CD8-positive, alpha-beta memory T cell (primary cell): Measurements from ENCODE around the gene MATN1. TPM values are rescaled to one million over a fixed set of nuclear protein-coding genes. Genes with fewer than 3 reads are reported as not detected.

Experiments used
- CTCF ChIA-PET: fragments of 350-600 bp; sonication (Branson Sonifier 250); formaldehyde crosslinking; loops from one replicate; lab custom pipeline; 2021; ENCODE audit warnings: antibody characterized with exemption; lab: Charles Lee
- POLR2A ChIA-PET: fragments of 350-600 bp; sonication (Branson Sonifier 250); formaldehyde crosslinking; loops from one replicate; lab custom pipeline; 2021; ENCODE audit warnings: antibody characterized with exemption; lab: Charles Lee
- DNase-seq, 5 donors: peaks; one replicate each; pipeline versions ENCODE4 v3.0.0 to v3.0.0-alpha.2; 2020 to 2022; ENCODE audit warnings: mixed read lengths in 1 of 5
- H3K27ac ChIP-seq: one replicate; pipeline ENCODE4 v1.7.0; 2013; ENCODE audit warnings: low read depth, mild to moderate bottlenecking, low read length, moderate library complexity
- H3K27me3 ChIP-seq: 2 replicates; pipeline ENCODE4 v1.7.0; 2013; ENCODE audit warnings: low read length, mild to moderate bottlenecking; ENCODE audit not compliant: insufficient read depth, poor library complexity, severe bottlenecking
- H3K36me3 ChIP-seq: 2 replicates; pipeline ENCODE4 v1.7.0; 2013; ENCODE audit warnings: mild to moderate bottlenecking, low read length, moderate library complexity; ENCODE audit not compliant: insufficient read depth
- H3K4me1 ChIP-seq: 2 replicates; pipeline ENCODE4 v1.7.0; 2013; ENCODE audit warnings: mild to moderate bottlenecking, low read length, moderate library complexity; ENCODE audit not compliant: insufficient read depth
- H3K4me3 ChIP-seq: 2 replicates; pipeline ENCODE4 v1.7.0; 2013; ENCODE audit warnings: mild to moderate bottlenecking, low read length
- H3K9me3 ChIP-seq: 2 replicates; pipeline ENCODE4 v1.7.0; 2013; ENCODE audit warnings: mild to moderate bottlenecking, low read length
- H3K27ac Mint-ChIP-seq, 8 donors: one replicate each; pipeline ENCODE4 v1.8.0; 2020 to 2021; ENCODE audit warnings: mixed read lengths in 8 of 8, mild to moderate bottlenecking in 6 of 8, inconsistent platforms in 3 of 8, moderate library complexity in 3 of 8
- H3K27me3 Mint-ChIP-seq, 2 donors: one replicate each; pipeline ENCODE4 v1.8.0; 2020 to 2021; ENCODE audit warnings: mixed read lengths in 2 of 2, mild to moderate bottlenecking in 1 of 2, moderate library complexity in 1 of 2
- H3K36me3 Mint-ChIP-seq, 3 donors: one replicate each; pipeline ENCODE4 v1.8.0; 2020 to 2021; ENCODE audit warnings: mixed read lengths in 3 of 3, inconsistent platforms in 1 of 3, mild to moderate bottlenecking in 1 of 3
- H3K4me1 Mint-ChIP-seq, 3 donors: one replicate each; pipeline ENCODE4 v1.8.0; 2020 to 2021; ENCODE audit warnings: mixed read lengths in 3 of 3, inconsistent platforms in 1 of 3, mild to moderate bottlenecking in 1 of 3
- H3K4me3 Mint-ChIP-seq, 7 donors: one replicate each; pipeline ENCODE4 v1.8.0; 2020 to 2021; ENCODE audit warnings: mixed read lengths in 7 of 7, mild to moderate bottlenecking in 6 of 7, moderate library complexity in 4 of 7, inconsistent platforms in 2 of 7
- H3K9me3 Mint-ChIP-seq, 5 donors: one replicate each; pipeline ENCODE4 v1.8.0; 2020 to 2022; ENCODE audit warnings: mixed read lengths in 5 of 5, mild to moderate bottlenecking in 3 of 5, moderate library complexity in 2 of 5, inconsistent platforms in 1 of 5
- polyA plus RNA-seq: library from polyadenylated mRNA; unstranded; fragments of 300-500 nt; fragmentation: Illumina TruSeq; gene quantifications from one replicate; pipeline ENCODE4 v1.2.3, GENCODE V29; 2021
- total RNA-seq, 2 experiments: library from RNA; stranded (reverse); gene quantifications; one replicate each; pipeline ENCODE4 v1.2.3, GENCODE V29; 2021

Gene MATN1
- total and polyA plus RNA-seq, 3 experiments from 2014 or later, result 0.59 to 0.91 TPM; not detected in 1

DNA sequence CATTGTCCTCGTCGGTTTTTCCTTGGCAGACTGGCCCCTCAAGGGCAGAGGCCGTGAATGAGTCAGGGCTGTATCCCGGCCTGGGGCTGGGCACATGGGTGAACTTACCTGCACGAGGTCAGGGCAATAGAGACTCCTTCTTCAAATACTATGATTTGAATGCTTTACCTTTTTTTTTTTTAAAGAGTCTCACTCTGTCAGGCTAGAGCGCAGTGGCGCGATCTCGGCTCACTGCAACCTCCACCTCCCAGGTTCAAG, 29.2 kb upstream of the MATN1 start:
- Mint-ChIP-seq H3K4me1 (peaks cover 86 to 90% (median 86%) of the 10 kb centered on the region in 3 donors), H3K4me3 (peak overlapping the region; percentile 76 to 100 (median 84)), H3K27ac (peak overlapping the region; percentile 76 to 100 (median 100)), H3K36me3 (peaks cover 6 to 91% (median 16%) of the 10 kb centered on the region in 3 donors), H3K27me3 (peaks cover 0 to 14% of the 10 kb centered on the region in 2 donors), H3K9me3 (no peaks in the 10 kb centered on the region)
- Histone ChIP-seq H3K9me3 (no peaks in the 10 kb centered on the region), H3K27me3 (no peaks in the 10 kb centered on the region), H3K36me3 (peaks cover 9% of the 10 kb centered on the region), H3K27ac (no peak overlapping the region), H3K4me1 (peaks cover 76% of the 10 kb centered on the region), H3K4me3 (peak overlapping the region; percentile 35)
- CTCF ChIA-PET, result interaction anchor here (1.2 to 11.3 kb wide), 3 partner anchors 9 to 33 kb away, joined by 9 to 76 read pairs (median 11); no protein-coding TSS in a partner anchor
- POLR2A ChIA-PET, result interaction anchor here (1.0 to 11.0 kb wide), 3 partner anchors 7 to 33 kb away, joined by 3 to 189 read pairs (median 4); no protein-coding TSS in a partner anchor
- no peak for DNase-seq

DNA sequence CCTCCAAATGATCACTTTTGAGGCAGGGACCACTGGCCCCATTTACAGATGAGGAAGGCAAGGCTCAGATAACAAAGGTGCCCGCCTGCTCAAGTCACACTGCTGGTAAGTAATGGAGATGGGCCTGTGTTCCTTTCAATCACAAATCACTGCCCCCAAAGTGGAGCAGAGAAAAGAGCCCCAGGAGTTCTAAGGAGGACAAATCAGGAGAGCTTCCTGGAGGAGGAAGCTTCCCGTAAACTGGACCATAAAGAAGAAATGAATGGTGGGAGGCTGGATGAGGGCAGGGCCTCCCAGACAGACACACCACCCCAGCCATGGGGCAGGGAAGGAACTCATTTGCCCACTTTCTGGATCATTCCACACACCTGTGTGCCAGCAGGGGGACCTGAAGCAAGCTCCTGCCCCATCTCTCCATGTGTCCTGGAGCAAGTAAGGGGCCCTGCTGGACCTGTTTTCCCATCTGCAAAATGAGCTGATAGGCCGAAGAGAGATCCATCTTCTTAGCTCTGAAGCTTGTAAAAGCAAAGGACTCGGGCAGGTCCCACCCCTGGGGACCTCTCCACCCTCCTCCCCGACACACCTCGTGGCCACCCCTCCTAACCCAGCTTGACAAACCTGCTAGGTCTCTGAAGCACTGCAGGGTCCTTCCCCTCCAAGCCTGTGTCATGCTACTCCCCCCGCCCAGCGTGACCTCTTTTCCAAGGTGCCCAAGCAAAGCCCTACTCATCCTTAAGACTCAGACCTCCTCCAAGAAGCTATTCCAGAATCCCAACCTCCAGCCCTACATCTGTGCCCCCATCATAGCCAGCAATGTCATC, 28.7 kb upstream of the MATN1 start:
- peaks cover 81% of the 10 kb centered on the region for H3K4me1 ChIP-seq
- peak overlapping the region; percentile 76 to 100 (median 84) for H3K4me3 Mint-ChIP-seq
- POLR2A ChIA-PET, result interaction anchor here (1.3 to 11.0 kb wide), 3 partner anchors 7 to 33 kb away, joined by 4 to 189 read pairs (median 15); no protein-coding TSS in a partner anchor
- CTCF ChIA-PET, result interaction anchor here (1.2 to 11.3 kb wide), 3 partner anchors 8 to 32 kb away, joined by 9 to 76 read pairs (median 11); no protein-coding TSS in a partner anchor
- H3K27me3 Mint-ChIP-seq, result peaks cover 0 to 14% of the 10 kb centered on the region in 2 donors
- H3K36me3 ChIP-seq, result peaks cover 14% of the 10 kb centered on the region
- no peak for DNase-seq
- no peaks in the 10 kb centered on the region for H3K9me3 ChIP-seq
- H3K27me3 ChIP-seq, result no peaks in the 10 kb centered on the region
- no peak overlapping the region for H3K27ac ChIP-seq
- H3K9me3 Mint-ChIP-seq, result no peaks in the 10 kb centered on the region
- peaks cover 88 to 90% (median 90%) of the 10 kb centered on the region in 3 donors for H3K4me1 Mint-ChIP-seq
- peaks cover 6 to 91% (median 21%) of the 10 kb centered on the region in 3 donors for H3K36me3 Mint-ChIP-seq
- H3K27ac Mint-ChIP-seq, result peak overlapping the region; percentile 76 to 100 (median 100)
- H3K4me3 ChIP-seq, result peak overlapping the region; percentile 35

DNA sequence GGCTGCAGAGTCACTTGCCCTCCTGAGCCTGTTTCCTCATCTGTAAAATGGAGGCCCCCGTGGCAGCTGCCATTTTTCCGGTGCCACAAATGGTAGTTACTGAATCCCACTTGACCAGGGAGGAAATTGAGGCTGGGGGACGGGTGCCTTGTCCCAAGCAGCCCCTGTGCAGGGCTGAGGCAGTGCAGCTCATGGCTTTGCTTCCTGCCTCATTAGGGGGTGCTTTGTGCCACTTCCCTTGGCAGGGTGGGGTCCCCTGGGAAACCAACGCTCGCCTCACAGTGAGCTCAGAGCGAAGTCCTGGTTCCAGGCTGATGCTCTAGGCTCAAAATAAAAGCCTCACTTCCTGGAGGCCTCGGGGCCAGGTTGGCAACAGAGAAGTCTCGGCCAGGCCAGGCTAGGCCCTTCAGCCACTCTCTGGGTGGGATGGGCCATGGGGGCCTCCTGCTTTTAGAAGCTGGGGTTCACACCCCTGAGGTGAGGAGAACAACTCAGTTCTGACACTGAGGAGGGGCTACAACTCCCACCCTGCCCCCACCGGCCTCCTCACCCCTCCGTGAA, 27.4 kb upstream of the MATN1 start:
- peaks cover 6 to 88% (median 22%) of the 10 kb centered on the region in 3 donors for H3K36me3 Mint-ChIP-seq
- Histone ChIP-seq H3K36me3 (peaks cover 18% of the 10 kb centered on the region), H3K4me3 (peak overlapping the region; percentile 48), H3K4me1 (peaks cover 93% of the 10 kb centered on the region), H3K27me3 (no peaks in the 10 kb centered on the region), H3K27ac (peak overlapping the region; percentile 53), H3K9me3 (no peaks in the 10 kb centered on the region)
- peaks cover 97 to 100% (median 100%) of the 10 kb centered on the region in 3 donors for H3K4me1 Mint-ChIP-seq
- peak overlapping the region; percentile 80 to 100 (median 85) for H3K4me3 Mint-ChIP-seq
- H3K27ac Mint-ChIP-seq, result peak overlapping the region; percentile 92 to 100 (median 100)
- ChIA-PET CTCF (interaction anchor here (1.5 to 11.3 kb wide), 4 partner anchors 21 to 32 kb away, joined by 4 to 76 read pairs (median 8); no protein-coding TSS in a partner anchor), POLR2A (interaction anchor here (1.9 to 11.8 kb wide), 4 partner anchors 5 to 32 kb away, joined by 5 to 189 read pairs (median 102); partner anchors contain the start of gene LAPTM5)
- peaks cover 0 to 12% of the 10 kb centered on the region in 2 donors for H3K27me3 Mint-ChIP-seq
- H3K9me3 Mint-ChIP-seq, result no peaks in the 10 kb centered on the region
- no peak for DNase-seq

DNA sequence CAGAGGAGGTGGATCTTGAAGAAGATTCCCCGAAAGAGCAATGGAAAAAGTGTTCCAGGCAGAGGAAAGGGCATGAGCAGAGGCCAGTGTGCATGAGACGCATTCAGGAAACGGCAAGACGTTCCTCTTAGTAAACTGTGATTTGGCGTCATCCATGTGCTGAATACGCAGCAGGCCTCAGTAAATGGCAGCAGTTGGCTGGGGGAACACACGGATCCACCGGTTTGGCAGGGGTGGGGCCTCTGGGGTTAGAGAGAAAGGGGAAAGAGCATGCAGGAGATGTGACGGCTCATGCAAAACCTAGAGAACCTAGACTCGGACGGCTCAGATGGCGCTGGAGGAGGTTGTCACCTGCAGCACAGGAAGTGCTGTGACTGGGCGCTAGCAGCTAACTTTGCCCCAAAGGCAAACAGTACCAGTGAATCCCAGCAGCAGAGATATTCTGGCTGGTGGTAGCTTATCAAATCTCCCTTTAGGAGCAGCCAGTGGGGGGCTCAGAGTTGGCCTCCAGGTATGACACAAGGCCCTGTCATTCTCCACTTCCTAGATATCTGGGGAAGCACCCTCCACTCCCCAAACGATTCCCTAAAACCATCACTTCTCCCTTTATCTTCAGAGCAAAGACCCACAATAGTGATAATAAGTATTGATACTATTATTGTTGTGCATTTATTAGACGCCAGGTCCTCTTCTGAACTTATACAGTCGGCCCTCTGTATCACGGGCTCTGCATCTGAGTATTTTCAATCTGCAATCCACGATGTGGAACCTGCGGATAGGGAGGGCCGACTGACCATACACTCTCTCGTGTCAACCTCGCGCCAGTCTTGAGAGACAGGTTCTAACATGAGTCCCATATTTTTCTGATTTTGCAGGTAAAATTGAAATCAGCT, 26.6 kb upstream of the MATN1 start:
- no peaks in the 10 kb centered on the region for H3K9me3 Mint-ChIP-seq
- Histone ChIP-seq H3K27ac (peak overlapping the region; percentile 53), H3K36me3 (peaks cover 18% of the 10 kb centered on the region), H3K4me3 (peak overlapping the region; percentile 48), H3K4me1 (peaks cover 98% of the 10 kb centered on the region), H3K9me3 (no peaks in the 10 kb centered on the region), H3K27me3 (no peaks in the 10 kb centered on the region)
- peak overlapping the region; percentile 80 to 100 (median 85) for H3K4me3 Mint-ChIP-seq
- peak overlapping the region; percentile 92 to 100 (median 100) for H3K27ac Mint-ChIP-seq
- peaks cover 97 to 100% (median 100%) of the 10 kb centered on the region in 3 donors for H3K4me1 Mint-ChIP-seq
- POLR2A ChIA-PET, result interaction anchor here (1.6 to 11.8 kb wide), 4 partner anchors 7 to 31 kb away, joined by 4 to 189 read pairs (median 10); partner anchors contain the start of gene LAPTM5
- peaks cover 0 to 81% (median 15%) of the 10 kb centered on the region in 3 donors for H3K36me3 Mint-ChIP-seq
- H3K27me3 Mint-ChIP-seq, result peaks cover 0 to 12% of the 10 kb centered on the region in 2 donors
- CTCF ChIA-PET, result interaction anchor here (0.6 to 11.3 kb wide), 8 partner anchors 8 to 33 kb away, joined by 3 to 76 read pairs (median 5); partner anchors contain the start of gene LAPTM5
- DNase-seq, result peak; percentile 68 to 88 (median 83)

DNA sequence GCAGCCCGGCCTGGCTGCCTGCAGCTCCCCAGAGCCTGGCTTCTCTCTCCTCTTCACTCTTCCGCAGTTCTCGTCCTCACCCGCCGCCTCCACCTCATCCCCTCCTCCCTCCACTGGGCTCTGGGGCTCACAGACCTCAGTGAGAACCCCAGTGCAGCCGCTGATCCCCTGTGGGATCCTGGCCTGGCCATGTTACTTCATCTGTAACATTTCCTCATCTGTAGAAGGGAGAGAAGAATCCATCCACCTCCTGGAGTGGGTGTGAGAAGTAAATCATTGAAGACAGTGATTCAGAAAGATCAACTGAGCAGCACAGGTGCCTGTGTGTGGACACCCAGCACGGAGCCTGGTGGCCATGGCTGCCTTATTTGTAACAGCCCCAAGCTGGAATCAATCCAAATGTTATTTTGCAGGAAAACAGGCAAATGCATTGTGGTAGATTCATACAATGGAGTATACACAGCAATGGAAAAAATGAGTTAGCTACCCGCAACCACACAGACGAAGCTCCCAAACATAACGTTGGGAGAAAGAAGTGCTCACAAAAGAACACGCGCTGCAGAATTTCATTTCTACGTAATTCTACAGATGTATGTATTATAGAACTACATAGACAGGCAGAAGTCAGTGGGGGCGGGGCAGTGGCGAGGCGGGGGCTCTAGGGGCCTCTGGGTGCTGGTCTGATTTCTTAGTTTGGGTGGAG, 25.5 kb upstream of the MATN1 start:
- peaks cover 18% of the 10 kb centered on the region for H3K36me3 ChIP-seq
- Mint-ChIP-seq H3K27me3 (peaks cover 0 to 12% of the 10 kb centered on the region in 2 donors), H3K4me1 (peaks cover 97 to 100% (median 100%) of the 10 kb centered on the region in 3 donors), H3K36me3 (peaks cover 0 to 76% (median 15%) of the 10 kb centered on the region in 3 donors), H3K9me3 (no peaks in the 10 kb centered on the region), H3K4me3 (peak overlapping the region; percentile 80 to 100 (median 85)), H3K27ac (peak overlapping the region; percentile 92 to 100 (median 100))
- H3K27me3 ChIP-seq, result no peaks in the 10 kb centered on the region
- peak overlapping the region; percentile 53 for H3K27ac ChIP-seq
- no peaks in the 10 kb centered on the region for H3K9me3 ChIP-seq
- peak overlapping the region; percentile 53 for H3K4me3 ChIP-seq
- peaks cover 98% of the 10 kb centered on the region for H3K4me1 ChIP-seq
- POLR2A ChIA-PET, result interaction anchor here (1.6 to 11.8 kb wide), 3 partner anchors 8 to 16 kb away, joined by 4 to 189 read pairs (median 5); partner anchors contain the start of gene LAPTM5
- CTCF ChIA-PET, result interaction anchor here (0.6 to 11.3 kb wide), 7 partner anchors 9 to 34 kb away, joined by 3 to 76 read pairs (median 5); partner anchors contain the start of gene LAPTM5
- no peak for DNase-seq

DNA sequence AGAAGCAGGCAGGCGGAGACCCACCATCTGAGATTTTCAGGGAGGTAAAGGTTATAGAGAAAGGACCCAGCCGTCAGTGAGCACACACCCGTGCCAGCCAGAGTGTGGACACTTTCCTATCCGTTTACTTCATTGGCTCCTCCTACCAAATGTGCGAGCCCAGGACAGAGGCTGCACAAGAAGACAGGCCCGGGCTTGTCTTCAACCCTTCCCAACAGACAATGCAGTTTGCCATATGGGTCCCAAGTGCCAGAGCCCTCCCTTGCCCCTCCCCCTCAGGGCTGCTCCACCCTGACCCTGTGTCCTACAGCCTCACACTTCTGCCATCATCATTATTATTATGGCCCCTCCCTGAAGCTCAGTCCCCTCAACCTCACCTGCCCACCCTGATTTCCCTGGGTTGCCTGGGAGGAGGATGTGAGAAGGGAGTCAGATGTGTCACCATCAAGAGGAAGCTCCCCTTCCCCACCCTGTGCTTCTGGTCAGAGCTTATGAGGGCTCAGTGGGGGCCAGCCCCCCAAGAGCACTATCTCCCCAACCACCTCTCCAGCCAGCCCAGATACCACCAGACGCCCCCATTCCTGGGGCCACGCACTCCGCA, 24.8 kb upstream of the MATN1 start:
- no peaks in the 10 kb centered on the region for H3K27me3 ChIP-seq
- peaks cover 97 to 100% (median 100%) of the 10 kb centered on the region in 3 donors for H3K4me1 Mint-ChIP-seq
- peaks cover 0 to 12% of the 10 kb centered on the region in 2 donors for H3K27me3 Mint-ChIP-seq
- H3K27ac ChIP-seq, result peak overlapping the region; percentile 53
- ChIA-PET POLR2A (interaction anchor here (1.6 to 11.8 kb wide), 2 partner anchors 8 to 15 kb away, joined by 4 to 189 read pairs; partner anchors contain the start of gene LAPTM5), CTCF (interaction anchor here (1.0 to 11.3 kb wide), 4 partner anchors 9 to 32 kb away, joined by 3 to 76 read pairs (median 6); partner anchors contain the start of gene LAPTM5)
- DNase-seq, result no peak
- peaks cover 18% of the 10 kb centered on the region for H3K36me3 ChIP-seq
- H3K9me3 ChIP-seq, result no peaks in the 10 kb centered on the region
- peak overlapping the region; percentile 92 to 100 (median 100) for H3K27ac Mint-ChIP-seq
- H3K4me1 ChIP-seq, result peaks cover 99% of the 10 kb centered on the region
- peaks cover 0 to 74% (median 16%) of the 10 kb centered on the region in 3 donors for H3K36me3 Mint-ChIP-seq
- H3K9me3 Mint-ChIP-seq, result peaks cover 0 to 2% (median 0%) of the 10 kb centered on the region in 5 donors
- H3K4me3 ChIP-seq, result peak overlapping the region; percentile 53
- H3K4me3 Mint-ChIP-seq, result peak overlapping the region; percentile 80 to 100 (median 85)
